HG03196 (cell line): Measurements from ENCODE around the gene RAB9B.

Experiments
- ATAC-seq: cut with Tn5 transposase; IDR thresholded peaks from one replicate; pipeline ENCODE4 v1.9.1; 2021; ENCODE audit not compliant: unreplicated experiment

Gene RAB9B

GRCh38 chrX:103773445-103773844, 58.6 kb downstream of the RAB9B start:
- ATAC-seq: no peak
